Measurements from ENCODE around the gene FCAMR.
"Not testable (repeated sequence)": the region's sequence is repeated elsewhere in the genome, so short reads cannot be mapped to it uniquely, and the experiment has no call there.

FCAMR gene

DNA sequence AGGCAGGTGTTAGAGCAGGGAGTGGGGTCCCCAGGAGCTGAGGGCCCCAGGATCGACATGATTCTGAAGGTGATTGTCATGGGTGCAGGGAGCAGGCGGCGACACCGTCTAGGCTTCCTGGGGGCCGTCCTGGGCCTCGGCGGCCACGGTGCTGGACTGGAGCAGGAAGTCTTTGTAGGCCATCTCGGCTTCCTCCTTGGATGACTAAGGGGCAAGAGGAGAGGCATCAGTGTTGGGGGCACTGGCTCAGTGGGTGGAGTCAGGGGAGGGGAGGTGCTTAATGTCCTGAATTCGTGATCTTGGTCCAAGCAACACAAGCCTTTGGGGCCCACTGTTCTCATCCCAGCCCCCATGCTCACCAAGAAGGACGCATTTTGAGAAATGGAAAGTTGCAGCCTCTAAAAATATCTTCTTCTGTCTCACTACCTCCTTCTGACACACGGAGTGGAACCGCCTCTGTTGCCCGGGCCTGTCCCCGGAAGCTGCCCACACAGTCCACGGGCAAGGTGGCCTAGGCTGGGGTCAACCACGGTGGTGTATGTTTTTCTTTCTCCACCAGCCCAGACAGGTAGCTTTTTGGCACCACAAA, 40.0 kb downstream of the FCAMR start:
- FAIRE-seq: no peak

DNA sequence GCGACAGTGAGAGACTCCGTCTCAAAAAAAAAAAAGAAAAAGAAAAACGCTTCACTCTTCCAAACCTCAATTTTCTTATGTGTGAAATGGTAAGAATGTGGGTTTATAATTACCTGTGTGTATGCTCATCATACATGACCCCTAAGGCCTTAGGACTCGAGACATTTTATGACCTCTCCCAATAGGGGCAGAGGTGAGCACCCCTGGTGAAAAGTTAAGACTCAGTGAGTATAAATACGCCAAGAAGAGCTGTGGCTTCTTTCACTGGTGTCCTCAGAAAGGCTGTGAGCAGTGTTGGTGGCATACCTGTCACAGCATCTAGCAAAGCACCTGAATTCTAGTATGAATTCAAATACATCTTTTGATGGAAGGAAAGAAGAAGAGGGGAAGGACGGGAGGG, 40.7 kb downstream of the FCAMR start:
- FAIRE-seq: no peak

DNA sequence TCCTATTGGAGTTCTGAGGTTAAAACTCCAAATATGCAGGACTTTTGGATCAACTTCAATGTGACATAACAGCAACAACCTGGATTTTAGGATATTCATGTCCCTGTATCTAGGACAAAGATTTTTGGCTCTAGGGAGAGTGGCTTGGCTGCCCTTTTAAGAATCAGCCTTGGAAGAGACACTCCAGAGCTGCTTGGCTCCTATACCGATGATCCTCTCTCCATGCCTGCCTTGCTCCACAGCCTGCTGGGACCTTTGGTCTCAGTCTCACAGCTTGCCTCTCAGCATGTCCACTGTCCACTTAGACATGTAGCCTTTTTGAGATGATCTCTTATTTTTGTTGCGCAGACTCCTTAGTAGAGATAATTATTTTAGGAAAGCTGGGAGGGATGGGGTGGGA, 44.0 kb downstream of the FCAMR start:
- no peak for FAIRE-seq

DNA sequence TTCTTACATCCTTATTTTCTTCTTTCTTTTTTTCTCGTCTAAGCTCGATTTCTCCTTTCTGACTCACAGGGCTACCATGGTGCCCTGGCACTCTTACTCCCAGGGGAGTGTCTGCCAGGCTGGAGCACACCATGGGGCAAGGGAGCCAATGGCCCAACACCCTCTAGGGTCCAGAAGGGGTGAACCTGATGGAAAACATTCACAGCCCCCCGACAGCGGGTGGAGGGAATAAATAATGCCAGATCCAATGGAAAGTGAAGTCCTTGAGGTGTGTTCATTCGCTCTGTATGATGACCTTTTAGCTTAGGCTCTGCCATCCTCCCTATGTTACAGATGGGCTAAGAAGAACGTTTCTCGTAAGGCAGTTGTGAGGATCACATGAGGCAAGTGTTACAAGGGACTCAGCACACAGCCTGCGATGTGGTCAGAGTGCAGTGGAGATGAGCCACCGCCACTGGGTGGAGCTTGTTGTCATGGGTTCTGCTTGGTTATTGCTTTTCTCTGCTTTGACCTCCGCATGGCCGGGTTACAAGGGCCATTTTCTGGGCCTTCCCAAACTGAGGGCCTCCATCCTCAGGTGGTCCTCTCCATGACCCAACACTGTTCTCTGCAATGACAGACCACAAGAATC, 45.0 kb downstream of the FCAMR start:
- no peak for FAIRE-seq

GRCh38 chr1:206924592-206925105, 45.6 kb downstream of the FCAMR start:
- FAIRE-seq: no peak

DNA sequence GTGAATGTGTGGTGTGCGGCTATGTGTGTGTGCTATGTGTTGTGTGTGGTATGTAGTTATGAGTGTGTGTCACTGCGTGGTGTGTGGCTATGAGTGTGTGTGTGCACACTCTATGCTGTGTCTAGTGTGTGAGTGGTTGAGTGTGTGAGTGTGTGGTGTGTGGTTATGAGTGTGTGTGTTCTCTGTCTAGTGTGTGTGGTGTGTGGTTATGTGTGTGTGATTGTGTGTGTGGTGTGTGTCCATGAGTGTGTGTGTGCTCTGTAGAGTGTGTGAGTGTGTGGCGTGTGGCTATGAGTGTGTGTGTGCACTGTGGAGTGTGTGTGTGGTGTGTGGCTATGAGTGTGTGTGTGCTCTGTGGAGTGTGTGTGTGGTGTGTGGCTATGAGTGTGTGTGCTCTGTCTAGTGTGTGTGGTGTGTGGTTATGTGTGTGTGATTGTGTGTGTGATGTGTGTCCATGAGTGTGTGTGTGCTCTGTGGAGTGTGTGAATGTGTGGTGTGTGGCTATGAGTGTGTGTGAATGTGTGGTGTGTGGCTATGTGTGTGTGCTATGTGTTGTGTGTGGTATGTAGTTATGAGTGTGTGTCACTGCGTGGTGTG, 46.2 kb downstream of the FCAMR start:
- FAIRE-seq: not testable (repeated sequence)

DNA sequence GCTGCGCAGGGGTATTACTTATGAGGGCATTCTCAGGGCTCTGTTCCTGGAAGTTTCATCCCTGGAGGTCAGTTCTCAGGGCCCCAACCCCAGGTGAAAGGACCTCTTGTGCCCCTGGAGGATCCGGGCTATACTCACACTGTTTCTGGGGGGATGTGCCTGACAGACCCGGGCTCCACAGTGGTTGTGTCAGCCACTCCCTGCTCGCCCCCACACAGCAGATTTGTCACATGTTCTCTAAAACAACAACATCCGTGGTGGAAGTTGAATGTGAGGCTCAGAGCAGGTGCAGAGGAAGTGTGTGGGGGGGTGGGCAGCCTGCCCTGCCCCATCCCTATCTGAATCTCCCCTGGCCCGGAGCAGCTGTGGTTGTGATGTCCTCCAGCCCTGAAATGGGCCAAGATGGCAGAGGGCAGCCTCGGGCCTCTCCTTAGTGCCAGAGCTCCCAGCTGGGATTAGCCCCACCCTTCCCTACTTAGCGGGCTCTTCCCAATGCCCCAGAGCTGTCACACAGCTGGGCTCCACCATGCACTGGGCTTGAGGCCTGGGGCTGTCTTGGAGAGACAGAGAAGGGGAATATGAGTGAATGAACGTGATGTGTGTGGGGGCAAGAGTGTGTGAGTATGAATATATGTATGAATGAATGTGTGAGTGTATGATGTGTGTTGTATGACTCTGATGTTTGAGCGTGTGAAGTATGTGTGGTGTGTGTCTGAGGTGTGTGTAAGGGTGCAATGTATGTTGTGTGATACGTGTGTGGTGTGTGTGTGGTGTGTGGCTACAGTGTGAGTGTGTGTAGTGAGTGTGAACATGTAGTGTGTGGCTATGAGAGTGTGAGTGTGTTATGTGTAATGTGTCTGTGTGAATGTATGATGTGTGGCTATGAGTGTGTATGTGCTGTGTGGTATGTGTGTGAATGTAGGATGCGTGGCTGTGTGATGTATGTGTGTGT, 47.0 kb downstream of the FCAMR start:
- no peak for FAIRE-seq

DNA sequence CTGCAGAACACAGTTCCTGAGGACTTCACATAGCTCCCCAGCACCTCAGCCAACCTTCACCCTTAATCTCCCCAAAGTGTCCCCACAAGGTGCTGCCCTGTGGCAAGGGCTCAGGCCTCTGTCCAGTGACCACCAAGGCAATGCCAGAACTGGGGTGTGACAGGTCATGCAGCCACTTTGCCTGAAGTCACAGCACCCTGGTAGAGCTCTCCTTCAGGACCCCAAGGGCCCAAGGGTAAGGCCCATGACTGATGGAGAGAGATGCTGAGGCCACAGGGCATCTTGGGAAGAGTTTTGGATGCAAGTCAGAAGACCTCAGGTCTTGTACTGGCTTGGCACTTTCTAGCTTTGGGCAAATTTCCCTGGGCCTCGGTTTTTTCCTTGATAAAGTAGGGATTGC, 47.7 kb downstream of the FCAMR start:
- FAIRE-seq: no peak

- no peak for FAIRE-seq
These were observed 48.4 kb downstream of the FCAMR start, which contains the start of gene FCMR for GRCh38 chr1:206921772-206922265. Gene FCMR, minus strand, starts transcription at chr1:206921941. Its CDS starts 87 bp downstream, at chr1:206921854.

- no peak for FAIRE-seq
These were observed 52.2 kb downstream of the FCAMR start for GRCh38 chr1:206918076-206918475.

GRCh38 chr1:206916000-206916709, 54.1 kb downstream of the FCAMR start:
- FAIRE-seq: no peak

DNA sequence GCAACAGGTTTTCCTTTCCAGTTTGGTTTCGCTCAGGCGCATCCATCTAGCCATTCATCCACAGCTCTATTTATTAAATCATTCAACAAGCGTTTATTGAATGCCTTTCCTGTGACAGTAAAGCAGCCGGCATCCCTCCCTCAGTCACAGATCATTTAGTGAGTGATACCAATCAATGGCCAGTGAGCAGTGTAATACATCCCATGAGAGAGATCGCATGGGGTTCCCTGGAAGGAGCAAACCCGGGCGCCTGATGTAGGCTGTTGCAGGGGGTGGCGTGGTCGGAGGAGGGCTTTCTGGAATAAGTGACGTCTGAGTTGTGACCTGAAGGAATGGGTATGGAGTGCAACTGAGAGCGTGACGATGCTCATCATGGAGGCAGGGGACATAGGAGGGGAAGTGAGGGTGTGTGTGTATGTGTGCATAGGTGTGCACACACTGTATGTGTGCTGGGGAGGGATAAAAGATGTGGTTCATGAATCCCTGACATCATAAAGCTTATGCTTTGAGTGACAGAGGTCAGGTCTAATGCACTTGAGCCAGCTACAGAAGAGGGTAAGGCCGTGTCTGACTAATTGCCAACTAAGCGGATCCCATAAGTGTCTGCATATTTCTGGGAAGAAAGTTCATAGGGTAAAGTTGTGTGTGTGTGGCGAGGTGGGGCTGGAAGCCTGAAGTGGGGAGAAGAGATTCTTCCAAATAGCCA, 55.1 kb downstream of the FCAMR start:
- FAIRE-seq: no peak

DNA sequence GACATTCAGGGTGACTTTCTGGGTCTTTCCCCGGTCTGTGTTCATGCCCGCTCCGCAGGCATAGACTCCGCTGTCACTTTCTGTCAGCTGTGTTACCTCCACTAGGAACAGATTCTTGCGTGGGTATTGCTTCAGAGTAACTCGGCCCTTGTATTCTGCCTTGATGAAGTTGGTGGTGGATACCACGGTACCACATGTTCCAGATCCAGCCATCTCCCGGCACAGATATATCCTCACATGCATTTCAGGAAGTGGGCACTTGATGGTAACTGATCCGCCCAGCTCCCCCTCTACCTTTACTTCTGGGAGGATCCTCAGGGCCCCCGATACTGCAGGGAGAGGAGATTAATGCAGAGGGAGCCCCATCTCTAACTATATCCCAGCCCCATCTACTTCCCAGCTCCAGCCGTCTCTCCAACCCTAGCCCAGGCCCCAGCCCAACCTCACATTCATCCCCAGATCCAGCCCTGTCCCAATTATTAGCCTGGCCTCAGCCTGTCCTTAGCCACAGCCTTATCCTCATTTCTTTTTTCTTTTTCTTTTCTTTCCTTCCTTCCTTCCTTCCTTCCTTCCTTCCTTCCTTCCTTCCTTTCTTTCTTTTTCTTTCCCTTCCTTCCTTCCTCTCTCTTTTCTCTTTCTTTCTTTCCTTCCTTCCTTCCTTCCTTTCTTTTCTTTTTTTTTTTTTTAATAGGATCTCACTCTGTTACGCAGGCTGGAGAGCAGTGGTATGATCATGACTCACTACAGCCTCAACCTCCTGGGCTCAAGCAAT, 56.3 kb downstream of the FCAMR start:
- FAIRE-seq: no peak

DNA sequence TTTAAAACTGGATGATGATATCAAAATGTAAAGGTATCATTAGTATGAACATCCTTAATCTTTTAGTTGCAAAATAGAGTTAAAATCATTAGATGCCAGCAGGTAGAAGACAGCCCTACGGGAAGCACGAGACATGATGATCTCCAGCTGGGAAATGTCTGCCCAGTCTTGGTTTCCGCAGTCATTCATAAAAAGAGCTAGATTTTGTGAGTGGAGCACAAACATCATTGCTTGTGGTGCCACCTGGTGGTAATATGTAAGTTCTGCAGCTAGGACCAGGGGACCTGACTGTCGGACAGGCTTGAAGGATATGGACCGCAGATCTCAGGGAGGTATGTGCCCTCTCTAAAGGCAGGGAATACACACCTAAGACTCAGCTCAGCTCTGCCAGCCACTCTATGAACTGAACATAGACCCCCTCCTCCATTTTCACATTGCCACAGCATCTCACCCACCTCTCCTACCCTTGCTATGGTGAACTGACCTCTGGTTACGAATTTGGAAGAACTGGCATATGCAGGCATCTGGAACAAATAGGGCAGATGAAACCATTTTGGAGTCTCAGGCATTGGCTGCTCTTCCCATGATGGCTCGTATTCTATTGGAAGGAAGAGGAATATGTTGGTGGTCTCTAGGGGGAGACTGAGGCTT, 57.7 kb downstream of the FCAMR start:
- FAIRE-seq: no peak

- FAIRE-seq: no peak
These were observed 59.1 kb downstream of the FCAMR start for GRCh38 chr1:206911064-206911663.

- no peak for FAIRE-seq
These were observed 60.4 kb downstream of the FCAMR start for GRCh38 chr1:206909883-206910318.

DNA sequence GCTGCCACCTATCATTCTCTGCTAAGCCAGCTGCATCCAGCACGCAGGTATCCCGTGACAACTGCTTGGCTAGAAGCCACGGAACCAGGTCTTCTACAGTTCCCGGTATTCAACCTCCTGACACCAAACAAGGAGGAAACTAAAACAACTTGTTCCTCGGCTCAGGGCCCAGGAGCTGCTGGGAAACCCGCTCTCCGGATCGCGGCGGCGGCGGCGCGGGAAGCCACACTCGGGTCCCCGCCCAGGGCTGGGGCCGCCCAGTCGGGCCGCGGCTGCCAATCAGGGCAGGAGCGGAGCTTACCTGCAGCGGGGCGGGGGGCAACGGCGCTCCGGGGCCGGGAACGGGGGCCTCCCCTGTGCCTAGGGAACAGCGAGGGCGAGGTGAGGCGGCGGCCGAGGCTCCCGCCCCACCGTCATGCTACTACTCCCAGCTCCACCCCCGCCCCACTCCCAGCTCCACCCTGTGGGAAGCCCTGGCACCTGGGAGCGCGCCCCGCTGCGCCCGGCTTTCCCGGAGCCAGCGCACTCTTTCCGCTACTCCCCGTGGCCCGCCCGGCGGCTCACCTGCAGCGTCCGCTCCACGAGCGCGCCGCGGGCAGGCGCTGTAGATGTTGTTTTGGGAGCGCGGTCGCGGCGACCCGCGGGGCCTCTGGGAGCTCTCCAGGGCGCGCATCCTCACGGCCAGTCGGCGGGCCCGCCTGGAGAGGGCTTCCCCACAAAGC, 60.9 kb downstream of the FCAMR start:
- no peak for FAIRE-seq

GRCh38 chr1:206908038-206908437, 62.2 kb downstream of the FCAMR start:
- no peak for FAIRE-seq
